HG03439 (cell line): ENCODE results near the gene CRPPA.
"Not testable (repeated sequence)": the region's sequence is repeated elsewhere in the genome, so short reads cannot be mapped to it uniquely, and the experiment has no call there.

Source experiments
- ATAC-seq: cut with Tn5 transposase; IDR thresholded peaks from one replicate; pipeline ENCODE4 v1.9.1; 2021; ENCODE audit warnings: mild to moderate bottlenecking, moderate library complexity; ENCODE audit not compliant: unreplicated experiment

CRPPA gene

DNA sequence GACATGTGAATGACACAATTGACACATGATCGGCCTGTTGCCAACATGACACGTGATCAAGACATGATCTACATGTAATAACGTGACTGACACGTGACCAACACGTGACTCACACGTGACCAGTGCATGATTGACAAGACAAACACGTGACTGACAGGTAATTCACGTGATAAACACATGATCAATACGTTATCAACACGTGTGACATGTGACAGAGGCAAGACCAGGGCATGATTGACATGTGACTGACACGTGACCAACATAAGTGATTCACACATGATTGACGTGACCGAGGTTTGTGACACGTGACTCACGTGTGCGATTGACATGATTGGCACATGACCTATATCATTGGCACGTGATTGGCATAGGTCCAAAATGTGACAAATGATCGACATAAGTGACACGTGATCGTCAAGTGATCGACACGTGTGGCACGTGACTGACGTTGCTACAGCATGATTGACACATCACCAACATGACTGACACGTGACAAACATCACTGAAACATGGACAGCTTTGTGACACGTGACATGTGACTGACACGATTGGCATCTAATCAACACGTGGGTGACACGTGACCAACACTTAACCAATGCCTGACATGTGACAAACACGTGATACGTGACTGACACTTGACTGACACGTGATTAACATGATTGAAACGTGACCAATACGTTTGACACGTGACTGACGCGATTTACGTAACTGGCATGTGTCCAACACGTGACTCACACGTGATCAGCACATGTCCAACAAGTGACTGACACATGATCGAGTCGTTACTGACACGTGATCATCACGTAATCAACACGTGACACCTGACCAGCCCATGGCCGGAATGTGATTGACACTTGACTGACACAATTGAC is 23.0 kb downstream of the CRPPA start:
- ATAC-seq, result no peak

DNA sequence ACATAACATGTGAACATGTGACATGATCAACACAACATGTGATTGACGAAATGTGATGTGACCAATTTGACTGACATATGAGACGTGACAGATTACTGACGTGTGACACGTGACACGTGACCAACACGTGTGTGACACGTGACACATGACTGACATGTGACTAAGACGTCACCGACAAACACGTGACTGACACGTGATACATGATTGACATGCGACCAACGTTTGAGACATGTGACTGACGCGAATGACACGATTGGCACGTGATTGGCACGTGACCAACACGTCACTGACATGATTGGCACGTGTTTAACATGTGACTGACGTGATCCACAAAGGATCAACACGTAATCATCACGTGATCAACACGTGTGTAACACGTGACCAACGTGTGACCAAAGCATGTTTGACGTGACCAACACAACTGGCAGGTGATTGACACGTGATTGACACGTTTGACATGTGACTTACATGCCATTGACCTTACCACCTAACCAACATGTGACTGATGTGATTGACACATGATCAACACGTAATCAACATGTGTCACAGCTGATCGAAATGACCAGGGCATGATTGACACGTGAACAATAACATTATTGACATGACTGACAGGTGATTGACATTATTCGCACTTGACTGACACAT is 23.7 kb downstream of the CRPPA start:
- no peak for ATAC-seq

DNA sequence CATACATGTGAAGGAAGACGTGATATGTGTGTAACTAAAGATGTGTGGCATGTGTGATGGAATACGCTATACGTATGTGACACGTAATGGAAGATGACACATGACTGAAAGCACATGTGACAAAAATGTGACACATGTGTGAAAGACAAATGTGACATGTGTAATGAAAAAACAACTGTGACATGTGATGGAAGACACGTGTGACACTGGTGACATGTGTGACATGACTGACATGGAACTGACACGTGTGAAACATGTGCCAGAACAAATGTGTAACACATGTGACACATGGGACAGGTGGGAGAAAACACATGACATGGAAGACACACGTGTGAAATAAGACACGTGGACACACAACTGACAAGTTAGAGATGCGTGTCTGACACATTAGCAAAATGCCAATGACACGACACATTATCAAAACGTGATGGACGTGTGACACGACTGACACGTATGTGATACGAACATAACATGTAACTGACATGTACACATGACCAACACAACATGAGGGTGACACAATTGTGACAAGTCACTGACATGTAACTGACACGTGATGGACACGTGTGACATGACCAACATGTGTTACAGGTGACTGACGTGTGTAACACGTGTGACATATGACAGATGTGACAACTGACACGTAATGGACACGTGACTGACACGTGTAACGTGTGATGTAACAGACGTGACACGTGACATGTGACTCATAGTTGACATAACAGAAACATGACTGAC is 24.4 kb downstream of the CRPPA start:
- no peak for ATAC-seq

DNA sequence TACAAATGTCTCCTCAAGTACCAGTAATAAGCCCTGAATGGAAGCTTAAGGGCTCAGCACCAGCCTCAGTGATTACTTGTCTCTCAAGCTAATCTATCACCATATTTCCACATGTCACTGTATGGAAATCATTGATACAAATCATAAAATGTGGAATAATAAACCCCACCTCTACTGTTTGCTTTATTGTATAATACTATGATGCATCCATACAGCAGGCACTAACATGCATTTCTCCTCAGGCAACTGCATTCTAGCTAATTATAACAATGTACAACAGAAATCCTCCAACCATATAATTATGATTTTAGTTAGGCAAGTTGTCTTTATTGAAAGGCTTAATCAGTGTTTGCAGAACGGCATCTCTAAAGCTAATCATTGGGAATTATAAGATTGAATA is 26.2 kb downstream of the CRPPA start:
- ATAC-seq, result no peak

DNA sequence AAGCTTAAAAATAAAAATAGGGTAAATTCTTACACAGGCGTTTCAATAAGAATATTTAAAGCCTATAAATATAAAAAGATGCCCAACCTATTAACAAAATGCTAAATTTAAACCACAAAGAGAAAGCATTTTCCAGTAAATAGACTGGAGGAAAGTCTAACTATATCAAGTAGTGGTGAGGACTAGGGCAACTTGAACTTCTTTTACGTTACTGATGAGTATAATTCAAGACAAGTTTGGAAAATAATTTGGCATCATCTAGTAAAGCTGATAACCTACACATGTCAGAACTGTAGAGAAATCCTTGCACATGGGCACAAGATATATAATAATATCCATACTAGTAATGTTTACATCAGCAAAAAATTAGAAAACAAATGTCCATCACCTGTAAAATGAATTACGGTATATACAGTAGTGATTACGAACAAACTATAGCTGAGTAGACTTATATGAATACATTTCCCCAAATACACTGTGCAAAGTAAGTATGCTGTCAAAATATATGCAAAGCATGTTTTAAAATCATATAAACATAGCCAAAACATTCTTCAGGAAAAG is 27.4 kb downstream of the CRPPA start:
- ATAC-seq, result no peak

DNA sequence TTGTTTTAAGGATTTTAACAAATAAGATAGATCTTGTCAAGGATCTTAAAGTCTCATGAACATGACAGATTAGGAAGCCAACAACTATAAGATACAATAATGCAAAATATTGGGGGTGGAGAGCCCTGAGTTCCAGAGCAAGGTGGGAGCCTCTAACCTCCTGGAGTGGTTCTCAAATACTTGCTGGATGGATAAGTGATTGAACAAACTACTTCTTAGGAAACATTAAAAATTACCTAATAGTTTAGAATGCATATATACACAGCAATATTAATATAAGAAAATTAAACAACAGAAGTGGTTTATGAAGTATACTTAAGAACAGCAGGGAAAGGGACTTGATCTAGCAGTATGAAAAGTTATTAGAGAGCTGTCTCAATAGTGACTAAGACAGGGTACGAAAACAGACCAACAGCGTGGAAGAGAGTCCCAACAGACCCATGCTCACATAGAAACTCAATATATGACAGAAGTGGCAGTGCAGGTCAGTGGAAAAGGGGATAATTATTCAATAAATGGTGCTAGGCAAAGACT is 28.3 kb downstream of the CRPPA start:
- no peak for ATAC-seq

DNA sequence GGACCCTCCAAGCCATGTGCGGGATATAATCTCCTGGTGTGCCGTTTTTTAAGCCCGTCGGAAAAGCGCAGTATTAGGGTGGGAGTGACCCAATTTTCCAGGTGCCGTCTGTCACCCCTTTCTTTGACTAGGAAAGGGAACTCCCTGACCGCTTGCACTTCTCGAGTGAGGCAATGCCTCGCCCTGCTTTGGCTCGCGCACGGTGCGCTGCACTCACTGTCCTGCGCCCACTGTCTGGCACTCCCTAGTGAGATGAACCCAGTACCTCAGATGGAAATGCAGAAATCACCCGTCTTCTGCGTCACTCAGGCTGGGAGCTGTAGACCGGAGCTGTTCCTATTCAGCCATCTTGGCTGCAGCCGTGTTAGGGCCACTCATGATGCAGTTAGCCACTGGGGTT is 37.6 kb downstream of the CRPPA start:
- ATAC-seq, result not testable (repeated sequence)

DNA sequence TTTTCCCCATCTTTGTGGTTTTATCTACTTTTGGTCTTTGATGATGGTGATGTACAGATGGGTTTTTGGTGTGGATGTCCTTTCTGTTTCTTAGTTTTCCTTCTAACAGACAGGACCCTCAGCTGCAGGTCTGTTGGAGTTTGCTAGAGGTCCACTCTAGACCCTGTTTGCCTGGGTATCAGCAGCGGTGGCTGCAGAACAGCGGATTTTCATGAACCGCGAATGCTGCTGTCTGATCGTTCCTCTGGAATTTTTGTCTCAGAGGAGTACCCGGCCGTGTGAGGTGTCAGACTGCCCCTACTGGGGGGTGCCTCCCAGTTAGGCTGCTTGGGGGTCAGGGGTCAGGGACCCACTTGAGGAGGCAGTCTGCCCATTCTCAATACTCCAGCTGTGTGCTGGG is 38.2 kb downstream of the CRPPA start:
- not testable (repeated sequence) for ATAC-seq
